ENCODE measurements around the gene ZC3H10. TPM values are rescaled to one million over a fixed set of nuclear protein-coding genes. Genes with fewer than 3 reads are reported as not detected.

ZC3H10 gene
- total and polyA plus RNA-seq, 2 experiments from 2014 or later, result 2.7 to 5.4 TPM

DNA sequence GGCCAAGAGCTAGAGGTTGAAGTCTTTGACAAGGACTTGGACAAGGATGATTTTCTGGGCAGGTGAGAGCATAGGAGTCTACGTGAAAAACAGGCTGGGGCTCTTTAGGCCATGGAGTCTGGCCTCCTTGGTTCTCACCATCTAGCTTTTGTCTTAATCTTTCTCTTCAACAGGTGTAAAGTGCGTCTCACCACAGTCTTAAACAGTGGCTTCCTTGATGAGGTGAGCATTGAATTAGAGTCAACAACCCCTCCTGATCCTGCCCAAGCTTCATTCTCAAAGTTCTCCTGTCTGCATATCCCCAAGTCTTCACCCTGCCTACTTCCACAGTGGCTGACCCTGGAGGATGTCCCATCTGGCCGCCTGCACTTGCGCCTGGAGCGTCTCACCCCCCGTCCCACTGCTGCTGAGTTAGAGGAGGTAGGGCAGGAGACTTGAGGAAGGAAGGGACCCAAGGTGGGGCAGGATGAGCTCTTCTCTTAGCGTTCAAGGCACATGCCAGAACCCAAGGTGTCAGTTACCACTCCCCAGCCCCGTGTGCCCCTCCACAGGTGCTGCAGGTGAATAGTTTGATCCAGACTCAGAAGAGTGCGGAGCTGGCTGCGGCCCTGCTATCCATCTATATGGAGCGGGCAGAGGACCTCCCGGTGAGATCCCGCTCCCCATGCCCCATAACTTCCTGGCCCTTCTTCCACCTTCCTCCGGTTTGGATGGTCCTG, 19.9 kb downstream of the ZC3H10 start (continued):
- TF ChIP-seq, protein P1, sequence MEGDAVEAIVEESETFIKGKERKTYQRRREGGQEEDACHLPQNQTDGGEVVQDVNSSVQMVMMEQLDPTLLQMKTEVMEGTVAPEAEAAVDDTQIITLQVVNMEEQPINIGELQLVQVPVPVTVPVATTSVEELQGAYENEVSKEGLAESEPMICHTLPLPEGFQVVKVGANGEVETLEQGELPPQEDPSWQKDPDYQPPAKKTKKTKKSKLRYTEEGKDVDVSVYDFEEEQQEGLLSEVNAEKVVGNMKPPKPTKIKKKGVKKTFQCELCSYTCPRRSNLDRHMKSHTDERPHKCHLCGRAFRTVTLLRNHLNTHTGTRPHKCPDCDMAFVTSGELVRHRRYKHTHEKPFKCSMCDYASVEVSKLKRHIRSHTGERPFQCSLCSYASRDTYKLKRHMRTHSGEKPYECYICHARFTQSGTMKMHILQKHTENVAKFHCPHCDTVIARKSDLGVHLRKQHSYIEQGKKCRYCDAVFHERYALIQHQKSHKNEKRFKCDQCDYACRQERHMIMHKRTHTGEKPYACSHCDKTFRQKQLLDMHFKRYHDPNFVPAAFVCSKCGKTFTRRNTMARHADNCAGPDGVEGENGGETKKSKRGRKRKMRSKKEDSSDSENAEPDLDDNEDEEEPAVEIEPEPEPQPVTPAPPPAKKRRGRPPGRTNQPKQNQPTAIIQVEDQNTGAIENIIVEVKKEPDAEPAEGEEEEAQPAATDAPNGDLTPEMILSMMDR (conservative IDR thresholded peaks at IDR 0.05; ENCODE audit: low read depth in 2 of 2), result no peak
- no peak for TF ChIP-seq JUNB (IDR thresholded peaks at IDR 0.05; ENCODE audit: unreplicated experiment)

DNA sequence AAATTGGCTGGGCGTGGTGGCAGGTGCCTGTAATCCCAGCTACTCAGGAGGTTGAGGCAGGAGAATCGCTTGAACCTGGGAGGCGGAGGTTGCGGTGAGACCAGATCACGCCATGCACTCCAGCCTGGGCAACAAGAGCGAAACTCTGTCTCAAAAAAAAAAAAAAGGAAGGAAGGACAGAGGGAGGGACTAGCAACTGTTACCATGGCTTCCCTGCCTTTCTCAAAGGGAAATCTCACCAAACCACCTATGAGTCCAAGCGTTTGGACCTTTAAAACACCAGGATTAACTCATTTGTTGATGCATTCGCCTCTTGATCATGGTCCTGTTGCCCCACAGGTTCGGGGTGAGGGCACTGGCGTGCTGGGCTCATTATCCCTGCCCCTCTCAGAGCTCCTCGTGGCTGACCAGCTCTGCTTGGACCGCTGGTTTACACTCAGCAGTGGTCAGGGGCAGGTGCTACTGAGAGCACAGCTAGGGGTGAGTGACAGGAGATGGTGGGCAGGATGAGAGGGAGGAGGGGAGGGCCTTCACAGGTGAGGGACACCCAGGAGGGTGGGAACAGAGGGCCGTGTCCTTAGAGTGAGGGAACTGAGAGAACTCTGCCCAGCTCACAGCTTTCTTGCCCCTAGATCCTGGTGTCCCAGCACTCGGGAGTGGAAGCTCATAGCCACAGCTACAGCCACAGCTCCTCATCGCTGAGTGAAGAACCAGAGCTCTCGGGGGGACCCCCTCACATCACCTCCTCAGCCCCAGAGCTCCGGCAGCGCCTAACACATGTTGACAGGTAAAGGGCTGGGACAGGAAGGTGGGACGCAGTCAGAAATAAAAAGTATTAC, 24.1 kb downstream of the ZC3H10 start:
- Histone ChIP-seq H4K20me1 (replicated peaks; ENCODE audit: insufficient read depth) (no peaks in the 10 kb centered on the region; the same call in 1 of the 2 replicates), H3K27ac (ENCODE audit: low read depth) (no peak overlapping the region), H3K36me3 (ENCODE audit: insufficient read depth) (peaks cover 66% of the 10 kb centered on the region), H3K79me2 (replicated peaks; ENCODE audit: insufficient read depth) (no peaks in the 10 kb centered on the region), H3K27me3 (ENCODE audit: insufficient read depth) (no peaks in the 10 kb centered on the region), H3K4me1 (ENCODE audit: insufficient read depth) (no peaks in the 10 kb centered on the region), H2AFZ (no peak overlapping the region), H3K4me2 (no peak overlapping the region), H3K4me3 (no peak overlapping the region), H3K9me2 (ENCODE audit: insufficient read depth) (no peaks in the 10 kb centered on the region), H3F3A (replicated peaks; ENCODE audit: low read depth) (peaks cover 6% of the 10 kb centered on the region; the same call in 1 of the 2 replicates)
- ATAC-seq (no peak), DNase-seq (ENCODE audit: low spot score) (no peak)
- Mint-ChIP-seq H3K4me3 (no peak overlapping the region), H3K9me3 (no peaks in the 10 kb centered on the region), H3K27me3 (ENCODE audit: insufficient read depth, low read depth, poor library complexity) (peaks cover 4% of the 10 kb centered on the region), H3K4me1 (no peaks in the 10 kb centered on the region), H3K36me3 (ENCODE audit: low read depth) (peaks cover 82% of the 10 kb centered on the region), H3K27ac (0 out of 2 replicates have a peak overlapping the region, but pooled peaks have one; percentile 31)
- TF ChIP-seq ZNF114 (CRISPR knock-in tag; IDR thresholded peaks at IDR 0.05) (no peak), CREB1 (CRISPR knock-in tag; IDR thresholded peaks at IDR 0.05; ENCODE audit: low read depth) (no peak), JUNB (IDR thresholded peaks at IDR 0.05; ENCODE audit: unreplicated experiment) (no peak), POLR2AphosphoS5 (IDR thresholded peaks at IDR 0.05; ENCODE audit: low read depth) (no peak)
- TF ChIP-seq, protein P2, sequence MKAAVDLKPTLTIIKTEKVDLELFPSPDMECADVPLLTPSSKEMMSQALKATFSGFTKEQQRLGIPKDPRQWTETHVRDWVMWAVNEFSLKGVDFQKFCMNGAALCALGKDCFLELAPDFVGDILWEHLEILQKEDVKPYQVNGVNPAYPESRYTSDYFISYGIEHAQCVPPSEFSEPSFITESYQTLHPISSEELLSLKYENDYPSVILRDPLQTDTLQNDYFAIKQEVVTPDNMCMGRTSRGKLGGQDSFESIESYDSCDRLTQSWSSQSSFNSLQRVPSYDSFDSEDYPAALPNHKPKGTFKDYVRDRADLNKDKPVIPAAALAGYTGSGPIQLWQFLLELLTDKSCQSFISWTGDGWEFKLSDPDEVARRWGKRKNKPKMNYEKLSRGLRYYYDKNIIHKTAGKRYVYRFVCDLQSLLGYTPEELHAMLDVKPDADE (IDR thresholded peaks at IDR 0.05), result no peak
- TF ChIP-seq, protein P1 (conservative IDR thresholded peaks at IDR 0.05; ENCODE audit: low read depth in 2 of 2), result no peak
- TF ChIP-seq, protein P3, sequence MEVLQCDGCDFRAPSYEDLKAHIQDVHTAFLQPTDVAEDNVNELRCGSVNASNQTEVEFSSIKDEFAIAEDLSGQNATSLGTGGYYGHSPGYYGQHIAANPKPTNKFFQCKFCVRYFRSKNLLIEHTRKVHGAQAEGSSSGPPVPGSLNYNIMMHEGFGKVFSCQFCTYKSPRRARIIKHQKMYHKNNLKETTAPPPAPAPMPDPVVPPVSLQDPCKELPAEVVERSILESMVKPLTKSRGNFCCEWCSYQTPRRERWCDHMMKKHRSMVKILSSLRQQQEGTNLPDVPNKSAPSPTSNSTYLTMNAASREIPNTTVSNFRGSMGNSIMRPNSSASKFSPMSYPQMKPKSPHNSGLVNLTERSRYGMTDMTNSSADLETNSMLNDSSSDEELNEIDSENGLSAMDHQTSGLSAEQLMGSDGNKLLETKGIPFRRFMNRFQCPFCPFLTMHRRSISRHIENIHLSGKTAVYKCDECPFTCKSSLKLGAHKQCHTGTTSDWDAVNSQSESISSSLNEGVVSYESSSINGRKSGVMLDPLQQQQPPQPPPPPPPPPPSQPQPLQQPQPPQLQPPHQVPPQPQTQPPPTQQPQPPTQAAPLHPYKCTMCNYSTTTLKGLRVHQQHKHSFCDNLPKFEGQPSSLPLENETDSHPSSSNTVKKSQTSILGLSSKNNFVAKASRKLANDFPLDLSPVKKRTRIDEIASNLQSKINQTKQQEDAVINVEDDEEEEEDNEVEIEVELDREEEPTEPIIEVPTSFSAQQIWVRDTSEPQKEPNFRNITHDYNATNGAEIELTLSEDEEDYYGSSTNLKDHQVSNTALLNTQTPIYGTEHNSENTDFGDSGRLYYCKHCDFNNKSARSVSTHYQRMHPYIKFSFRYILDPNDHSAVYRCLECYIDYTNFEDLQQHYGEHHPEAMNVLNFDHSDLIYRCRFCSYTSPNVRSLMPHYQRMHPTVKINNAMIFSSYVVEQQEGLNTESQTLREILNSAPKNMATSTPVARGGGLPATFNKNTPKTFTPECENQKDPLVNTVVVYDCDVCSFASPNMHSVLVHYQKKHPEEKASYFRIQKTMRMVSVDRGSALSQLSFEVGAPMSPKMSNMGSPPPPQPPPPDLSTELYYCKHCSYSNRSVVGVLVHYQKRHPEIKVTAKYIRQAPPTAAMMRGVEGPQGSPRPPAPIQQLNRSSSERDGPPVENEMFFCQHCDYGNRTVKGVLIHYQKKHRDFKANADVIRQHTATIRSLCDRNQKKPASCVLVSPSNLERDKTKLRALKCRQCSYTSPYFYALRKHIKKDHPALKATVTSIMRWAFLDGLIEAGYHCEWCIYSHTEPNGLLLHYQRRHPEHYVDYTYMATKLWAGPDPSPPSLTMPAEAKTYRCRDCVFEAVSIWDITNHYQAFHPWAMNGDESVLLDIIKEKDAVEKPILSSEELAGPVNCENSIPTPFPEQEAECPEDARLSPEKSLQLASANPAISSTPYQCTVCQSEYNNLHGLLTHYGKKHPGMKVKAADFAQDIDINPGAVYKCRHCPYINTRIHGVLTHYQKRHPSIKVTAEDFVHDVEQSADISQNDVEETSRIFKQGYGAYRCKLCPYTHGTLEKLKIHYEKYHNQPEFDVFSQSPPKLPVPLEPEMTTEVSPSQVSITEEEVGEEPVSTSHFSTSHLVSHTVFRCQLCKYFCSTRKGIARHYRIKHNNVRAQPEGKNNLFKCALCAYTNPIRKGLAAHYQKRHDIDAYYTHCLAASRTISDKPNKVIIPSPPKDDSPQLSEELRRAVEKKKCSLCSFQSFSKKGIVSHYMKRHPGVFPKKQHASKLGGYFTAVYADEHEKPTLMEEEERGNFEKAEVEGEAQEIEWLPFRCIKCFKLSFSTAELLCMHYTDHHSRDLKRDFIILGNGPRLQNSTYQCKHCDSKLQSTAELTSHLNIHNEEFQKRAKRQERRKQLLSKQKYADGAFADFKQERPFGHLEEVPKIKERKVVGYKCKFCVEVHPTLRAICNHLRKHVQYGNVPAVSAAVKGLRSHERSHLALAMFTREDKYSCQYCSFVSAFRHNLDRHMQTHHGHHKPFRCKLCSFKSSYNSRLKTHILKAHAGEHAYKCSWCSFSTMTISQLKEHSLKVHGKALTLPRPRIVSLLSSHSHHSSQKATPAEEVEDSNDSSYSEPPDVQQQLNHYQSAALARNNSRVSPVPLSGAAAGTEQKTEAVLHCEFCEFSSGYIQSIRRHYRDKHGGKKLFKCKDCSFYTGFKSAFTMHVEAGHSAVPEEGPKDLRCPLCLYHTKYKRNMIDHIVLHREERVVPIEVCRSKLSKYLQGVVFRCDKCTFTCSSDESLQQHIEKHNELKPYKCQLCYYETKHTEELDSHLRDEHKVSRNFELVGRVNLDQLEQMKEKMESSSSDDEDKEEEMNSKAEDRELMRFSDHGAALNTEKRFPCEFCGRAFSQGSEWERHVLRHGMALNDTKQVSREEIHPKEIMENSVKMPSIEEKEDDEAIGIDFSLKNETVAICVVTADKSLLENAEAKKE (CRISPR knock-in tag; IDR thresholded peaks at IDR 0.05), result no peak
